OCI-LY3 (cell line): ENCODE measurements around the gene PAXX.

Experiments used
- H2AFZ ChIP-seq: fragments of 200-600, 300-600 bp; shearing (Covaris generic); 2 replicates; pipeline ENCODE4 v1.6.0; 2014; ENCODE audit warnings: antibody characterized with exemption, low read depth, low read length
- H3K27ac ChIP-seq: fragments of 200-600, 300-600 bp; sonication (generic); 2 replicates; pipeline ENCODE4 v1.5.1; 2014; ENCODE audit warnings: mild to moderate bottlenecking, low read length, moderate library complexity, mixed read lengths
- H3K27me3 ChIP-seq: fragments of 200-600, 300-600 bp; sonication (generic); 2 replicates; pipeline ENCODE4 v1.6.1; 2014; ENCODE audit warnings: low read depth, low read length, mixed read lengths
- H3K36me3 ChIP-seq: fragments of 200-600, 300-600 bp; sonication (generic); replicated peaks from 2 replicates; pipeline ENCODE3; 2014; ENCODE audit warnings: low read depth, low read length, mixed read lengths
- H3K4me1 ChIP-seq: fragments of 300-600, 200-600 bp; sonication (generic); 2 replicates; pipeline ENCODE4 v1.6.1; 2014; ENCODE audit warnings: low read length, mixed read lengths
- H3K4me2 ChIP-seq: fragments of 200-600, 300-600 bp; sonication (generic); 2 replicates; pipeline ENCODE4 v1.6.1; 2014; ENCODE audit warnings: low read length, mixed read lengths
- H3K4me3 ChIP-seq: fragments of 300-600, 200-600 bp; sonication (generic); 2 replicates; pipeline ENCODE4 v1.5.1; 2014; ENCODE audit warnings: antibody characterized with exemption, mild to moderate bottlenecking, low read length, moderate library complexity
- H3K79me2 ChIP-seq: fragments of 300-600, 200-600 bp; shearing (Covaris generic); 2 replicates; pipeline ENCODE4 v1.6.1; 2014; ENCODE audit warnings: mild to moderate bottlenecking, low read length, mixed read lengths
- H3K9ac ChIP-seq: fragments of 300-600, 200-600 bp; shearing (Covaris generic); 2 replicates; pipeline ENCODE4 v1.6.0; 2014; ENCODE audit warnings: mild to moderate bottlenecking, low read length, moderate library complexity
- H3K9me3 ChIP-seq: fragments of 200-600, 300-600 bp; shearing (Covaris generic); 2 replicates; pipeline ENCODE4 v1.6.1; 2014; ENCODE audit warnings: low read length, mixed read lengths; ENCODE audit not compliant: insufficient read depth
- H4K20me1 ChIP-seq: fragments of 200-600, 300-600 bp; sonication (generic); 2 replicates; pipeline ENCODE4 v1.6.1; 2016; ENCODE audit warnings: low read length, mixed read lengths; ENCODE audit not compliant: insufficient read depth
- EZH2phosphoT487 ChIP-seq: fragments of 200-600 bp; shearing (Covaris generic); IDR thresholded peaks from 2 replicates; pipeline ENCODE4 v1.6.1; 2018; ENCODE audit warnings: antibody characterized with exemption, mixed run types, low read depth
- TF ChIP-seq, protein P1 (sequence below): fragments of 200-600, 300-600 bp; sonication (generic); IDR thresholded peaks from 2 replicates; pipeline ENCODE4 v1.5.1; 2014; ENCODE audit warnings: antibody characterized with exemption, low read length, low read depth

PAXX gene

DNA sequence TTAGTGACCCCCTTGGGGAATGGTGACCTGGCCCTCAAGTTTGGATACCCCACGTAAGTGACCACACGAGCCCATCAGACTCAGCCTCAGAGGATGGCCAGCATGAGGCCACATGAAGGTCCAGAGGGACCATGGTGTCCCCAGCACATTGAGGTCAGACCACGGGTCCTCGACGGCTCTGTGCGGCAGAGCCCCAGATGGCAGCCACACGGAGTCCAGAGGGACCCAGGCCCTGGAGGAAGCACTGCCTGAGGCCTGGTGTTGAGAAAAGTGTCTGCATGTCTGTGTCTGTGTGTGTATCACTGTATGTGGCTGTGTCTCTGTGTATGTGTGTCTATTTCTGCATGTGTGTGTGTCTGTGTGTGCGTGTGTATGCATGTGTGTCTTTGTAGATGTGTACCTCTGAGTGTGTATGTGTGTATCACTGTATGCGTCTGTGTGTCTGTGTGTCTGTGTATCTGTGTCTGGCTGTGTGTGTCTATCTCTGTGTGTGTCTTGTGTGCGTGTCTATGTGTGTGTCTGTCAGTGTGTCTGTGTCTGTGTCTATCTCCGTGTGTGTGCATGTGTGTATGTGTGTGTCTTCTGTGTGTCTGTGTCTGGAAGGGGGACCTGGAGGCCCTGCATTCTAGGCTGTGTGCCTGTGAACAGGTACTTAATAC, 8.4 kb upstream of the PAXX start:
- Histone ChIP-seq H3K79me2 (no peaks in the 10 kb centered on the region), H3K4me2 (no peak overlapping the region), H3K36me3 (no peaks in the 10 kb centered on the region), H3K4me3 (no peak overlapping the region), H4K20me1 (no peaks in the 10 kb centered on the region), H3K9me3 (no peaks in the 10 kb centered on the region), H3K9ac (no peak overlapping the region), H3K4me1 (no peaks in the 10 kb centered on the region), H2AFZ (no peak overlapping the region), H3K27ac (no peak overlapping the region), H3K27me3 (no peaks in the 10 kb centered on the region)
- TF ChIP-seq, protein P1, sequence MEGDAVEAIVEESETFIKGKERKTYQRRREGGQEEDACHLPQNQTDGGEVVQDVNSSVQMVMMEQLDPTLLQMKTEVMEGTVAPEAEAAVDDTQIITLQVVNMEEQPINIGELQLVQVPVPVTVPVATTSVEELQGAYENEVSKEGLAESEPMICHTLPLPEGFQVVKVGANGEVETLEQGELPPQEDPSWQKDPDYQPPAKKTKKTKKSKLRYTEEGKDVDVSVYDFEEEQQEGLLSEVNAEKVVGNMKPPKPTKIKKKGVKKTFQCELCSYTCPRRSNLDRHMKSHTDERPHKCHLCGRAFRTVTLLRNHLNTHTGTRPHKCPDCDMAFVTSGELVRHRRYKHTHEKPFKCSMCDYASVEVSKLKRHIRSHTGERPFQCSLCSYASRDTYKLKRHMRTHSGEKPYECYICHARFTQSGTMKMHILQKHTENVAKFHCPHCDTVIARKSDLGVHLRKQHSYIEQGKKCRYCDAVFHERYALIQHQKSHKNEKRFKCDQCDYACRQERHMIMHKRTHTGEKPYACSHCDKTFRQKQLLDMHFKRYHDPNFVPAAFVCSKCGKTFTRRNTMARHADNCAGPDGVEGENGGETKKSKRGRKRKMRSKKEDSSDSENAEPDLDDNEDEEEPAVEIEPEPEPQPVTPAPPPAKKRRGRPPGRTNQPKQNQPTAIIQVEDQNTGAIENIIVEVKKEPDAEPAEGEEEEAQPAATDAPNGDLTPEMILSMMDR = no peak
- TF ChIP-seq EZH2phosphoT487 = no peak

DNA sequence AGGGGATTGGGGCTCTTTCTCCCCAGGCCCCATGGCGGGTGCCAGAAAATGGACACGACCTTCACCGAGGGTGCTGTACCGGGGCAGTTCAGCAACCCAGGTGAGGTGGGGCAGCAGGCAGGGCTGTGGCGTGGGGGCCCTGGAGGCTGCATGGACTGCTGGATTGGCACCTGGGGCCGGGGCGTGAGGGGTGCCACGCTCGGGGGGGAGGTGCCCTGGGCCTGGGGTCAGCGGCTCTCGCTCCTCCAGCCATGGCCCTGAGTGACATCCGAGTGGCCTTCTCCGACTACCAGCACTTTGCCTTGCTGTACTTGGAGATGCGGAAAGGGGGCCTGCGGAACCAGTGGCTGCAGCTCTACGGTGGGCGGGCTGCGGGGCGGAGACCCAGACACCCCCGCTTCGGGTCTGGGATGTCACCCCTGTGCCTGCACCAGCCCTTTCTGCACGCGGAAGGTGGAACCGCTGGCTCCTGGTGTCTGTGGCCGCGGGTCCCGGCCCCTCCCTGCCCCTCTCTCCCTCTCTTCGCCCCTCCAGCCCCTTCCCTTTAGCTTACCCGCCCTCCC, 7.7 kb upstream of the PAXX start:
- H3K79me2 ChIP-seq = no peaks in the 10 kb centered on the region
- no peak overlapping the region for H2AFZ ChIP-seq
- H3K9ac ChIP-seq = no peak overlapping the region
- TF ChIP-seq, protein P1 = no peak
- no peak for TF ChIP-seq EZH2phosphoT487
- H3K4me3 ChIP-seq = no peak overlapping the region
- no peak overlapping the region for H3K4me2 ChIP-seq
- no peaks in the 10 kb centered on the region for H3K9me3 ChIP-seq
- H4K20me1 ChIP-seq = no peaks in the 10 kb centered on the region
- no peaks in the 10 kb centered on the region for H3K27me3 ChIP-seq
- H3K27ac ChIP-seq = no peak overlapping the region
- H3K4me1 ChIP-seq = no peaks in the 10 kb centered on the region
- no peaks in the 10 kb centered on the region for H3K36me3 ChIP-seq

DNA sequence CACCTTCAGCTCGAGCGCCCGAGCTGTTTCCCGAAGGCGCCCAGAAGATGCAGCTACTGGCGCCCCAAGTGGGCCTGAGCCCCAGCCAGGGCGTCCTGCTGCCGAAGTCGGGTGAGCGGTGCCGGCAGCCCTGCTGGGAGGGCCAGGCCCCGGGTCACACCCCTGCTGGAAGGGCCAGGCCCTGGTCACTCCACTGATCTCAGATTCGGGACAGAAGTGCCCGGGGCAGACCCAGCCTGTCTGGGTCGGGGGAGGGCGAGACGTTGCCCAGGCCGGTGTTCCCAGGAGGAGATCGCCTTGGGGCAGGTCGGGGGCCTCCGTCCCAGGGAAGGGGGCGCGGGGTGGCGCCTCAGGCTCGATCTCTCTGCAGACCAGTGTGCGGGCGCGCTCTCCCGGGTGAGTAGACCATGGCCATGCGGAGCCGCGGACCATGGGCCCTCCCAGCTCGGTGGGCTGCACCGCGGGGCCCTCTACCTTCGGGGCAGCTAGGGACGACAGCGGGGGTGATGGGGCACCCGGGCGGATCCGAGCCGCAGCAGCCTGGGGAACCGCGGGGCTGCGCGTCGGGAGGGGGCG, 7.1 kb upstream of the PAXX start:
- Histone ChIP-seq H3K9me3 (no peaks in the 10 kb centered on the region), H3K27ac (no peak overlapping the region), H2AFZ (no peak overlapping the region), H3K4me1 (no peaks in the 10 kb centered on the region), H3K36me3 (no peaks in the 10 kb centered on the region), H3K4me3 (no peak overlapping the region), H3K27me3 (no peaks in the 10 kb centered on the region), H3K79me2 (no peaks in the 10 kb centered on the region), H3K9ac (no peak overlapping the region), H4K20me1 (no peaks in the 10 kb centered on the region), H3K4me2 (no peak overlapping the region)
- TF ChIP-seq, protein P1 = no peak
- no peak for TF ChIP-seq EZH2phosphoT487

DNA sequence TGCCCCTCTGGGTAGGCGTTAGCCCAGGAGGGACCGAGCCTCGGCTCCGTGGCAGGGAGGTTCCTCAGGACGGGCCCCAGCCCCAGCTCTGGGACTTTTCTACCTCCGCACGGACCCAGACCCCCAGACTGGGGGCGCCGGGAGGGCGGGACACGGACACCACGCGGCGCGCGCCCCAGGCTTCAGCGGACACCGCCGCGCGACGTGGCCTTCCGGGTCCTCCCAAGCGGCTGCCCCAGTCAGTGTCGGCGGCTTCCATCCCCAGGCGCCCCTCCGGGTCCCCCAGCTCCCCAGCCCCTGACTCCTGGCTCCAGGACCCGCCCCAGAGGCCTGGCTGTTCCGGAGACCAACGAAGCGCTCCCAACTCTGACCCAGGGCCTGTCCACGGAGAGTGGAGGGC, 6.4 kb upstream of the PAXX start:
- TF ChIP-seq, protein P1 = no peak
- no peak for TF ChIP-seq EZH2phosphoT487
- no peak overlapping the region for H2AFZ ChIP-seq
- no peaks in the 10 kb centered on the region for H3K27me3 ChIP-seq
- H3K4me1 ChIP-seq = no peaks in the 10 kb centered on the region
- H3K79me2 ChIP-seq = no peaks in the 10 kb centered on the region
- no peak overlapping the region for H3K4me2 ChIP-seq
- no peaks in the 10 kb centered on the region for H3K9me3 ChIP-seq
- no peaks in the 10 kb centered on the region for H3K36me3 ChIP-seq
- H3K27ac ChIP-seq = no peak overlapping the region
- no peak overlapping the region for H3K9ac ChIP-seq
- H4K20me1 ChIP-seq = no peaks in the 10 kb centered on the region
- H3K4me3 ChIP-seq = no peak overlapping the region
